Testis (tissue), 2 donors: ENCODE measurements around the gene GP1BB.

Source experiments
- CTCF ChIP-seq, 3 experiments: fragments of 450-650 bp in 2 of 3; fragments of 200-600 bp in 1 of 3; sonication (generic) in 1 of 3; IDR thresholded peaks; one replicate each; pipeline ENCODE4 v1.5.1; 2016 to 2019; ENCODE audit warnings: antibody characterized with exemption in 3 of 3, mild to moderate bottlenecking in 2 of 3, moderate library complexity in 1 of 3
- POLR2A ChIP-seq: fragments of 450-650 bp; IDR thresholded peaks from one replicate; pipeline ENCODE4 v1.6.1; 2017; ENCODE audit warnings: antibody characterized with exemption, mild to moderate bottlenecking, moderate library complexity

GRCh38 chr22:19713650-19714311, 9.6 kb upstream of the GP1BB start:
- TF ChIP-seq CTCF (IDR thresholded peaks at IDR 0.05) (no peak), POLR2A (no peak)
